Measurements from ENCODE around the gene CASP8AP2.

- TF ChIP-seq, protein P1, sequence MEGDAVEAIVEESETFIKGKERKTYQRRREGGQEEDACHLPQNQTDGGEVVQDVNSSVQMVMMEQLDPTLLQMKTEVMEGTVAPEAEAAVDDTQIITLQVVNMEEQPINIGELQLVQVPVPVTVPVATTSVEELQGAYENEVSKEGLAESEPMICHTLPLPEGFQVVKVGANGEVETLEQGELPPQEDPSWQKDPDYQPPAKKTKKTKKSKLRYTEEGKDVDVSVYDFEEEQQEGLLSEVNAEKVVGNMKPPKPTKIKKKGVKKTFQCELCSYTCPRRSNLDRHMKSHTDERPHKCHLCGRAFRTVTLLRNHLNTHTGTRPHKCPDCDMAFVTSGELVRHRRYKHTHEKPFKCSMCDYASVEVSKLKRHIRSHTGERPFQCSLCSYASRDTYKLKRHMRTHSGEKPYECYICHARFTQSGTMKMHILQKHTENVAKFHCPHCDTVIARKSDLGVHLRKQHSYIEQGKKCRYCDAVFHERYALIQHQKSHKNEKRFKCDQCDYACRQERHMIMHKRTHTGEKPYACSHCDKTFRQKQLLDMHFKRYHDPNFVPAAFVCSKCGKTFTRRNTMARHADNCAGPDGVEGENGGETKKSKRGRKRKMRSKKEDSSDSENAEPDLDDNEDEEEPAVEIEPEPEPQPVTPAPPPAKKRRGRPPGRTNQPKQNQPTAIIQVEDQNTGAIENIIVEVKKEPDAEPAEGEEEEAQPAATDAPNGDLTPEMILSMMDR (IDR thresholded peaks at IDR 0.05) = no peak
- TF ChIP-seq ZFX (IDR thresholded peaks at IDR 0.05; ENCODE audit: borderline replicate concordance) = no peak
Observed at GRCh38 chr6:89793586-89793985, 36.1 kb upstream of the CASP8AP2 start.
